Measurements from ENCODE around the gene NINL. TPM values are rescaled to one million over a fixed set of nuclear protein-coding genes. Genes with fewer than 3 reads are reported as not detected.

The NINL gene
- total and polyA plus RNA-seq, 2 of the 8 experiments (the other 6 are each of a cell fraction or from before 2014, with no cell fraction given) = 15.3 to 30.0 TPM

DNA sequence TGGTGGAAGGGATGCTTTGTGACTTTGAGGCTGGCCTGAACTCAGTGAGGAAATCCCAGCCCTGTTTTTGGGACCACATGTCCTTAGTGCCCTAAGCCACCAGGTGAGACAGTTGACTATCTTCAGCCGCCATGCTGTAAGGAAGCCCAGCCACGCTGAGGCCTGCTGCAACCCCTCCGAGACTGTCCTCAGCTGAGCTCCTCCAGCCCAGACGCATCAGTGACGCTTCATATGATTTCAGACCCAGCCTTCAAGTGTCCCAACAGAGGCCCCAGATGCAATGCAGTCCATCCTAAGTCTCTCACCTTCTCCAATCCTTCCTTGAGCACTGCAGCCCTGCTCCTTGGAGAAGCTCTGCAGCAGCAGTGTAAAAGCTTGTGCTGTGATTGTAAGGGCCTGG, 76.2 kb downstream of the NINL start (continued):
- TF ChIP-seq, protein P1, sequence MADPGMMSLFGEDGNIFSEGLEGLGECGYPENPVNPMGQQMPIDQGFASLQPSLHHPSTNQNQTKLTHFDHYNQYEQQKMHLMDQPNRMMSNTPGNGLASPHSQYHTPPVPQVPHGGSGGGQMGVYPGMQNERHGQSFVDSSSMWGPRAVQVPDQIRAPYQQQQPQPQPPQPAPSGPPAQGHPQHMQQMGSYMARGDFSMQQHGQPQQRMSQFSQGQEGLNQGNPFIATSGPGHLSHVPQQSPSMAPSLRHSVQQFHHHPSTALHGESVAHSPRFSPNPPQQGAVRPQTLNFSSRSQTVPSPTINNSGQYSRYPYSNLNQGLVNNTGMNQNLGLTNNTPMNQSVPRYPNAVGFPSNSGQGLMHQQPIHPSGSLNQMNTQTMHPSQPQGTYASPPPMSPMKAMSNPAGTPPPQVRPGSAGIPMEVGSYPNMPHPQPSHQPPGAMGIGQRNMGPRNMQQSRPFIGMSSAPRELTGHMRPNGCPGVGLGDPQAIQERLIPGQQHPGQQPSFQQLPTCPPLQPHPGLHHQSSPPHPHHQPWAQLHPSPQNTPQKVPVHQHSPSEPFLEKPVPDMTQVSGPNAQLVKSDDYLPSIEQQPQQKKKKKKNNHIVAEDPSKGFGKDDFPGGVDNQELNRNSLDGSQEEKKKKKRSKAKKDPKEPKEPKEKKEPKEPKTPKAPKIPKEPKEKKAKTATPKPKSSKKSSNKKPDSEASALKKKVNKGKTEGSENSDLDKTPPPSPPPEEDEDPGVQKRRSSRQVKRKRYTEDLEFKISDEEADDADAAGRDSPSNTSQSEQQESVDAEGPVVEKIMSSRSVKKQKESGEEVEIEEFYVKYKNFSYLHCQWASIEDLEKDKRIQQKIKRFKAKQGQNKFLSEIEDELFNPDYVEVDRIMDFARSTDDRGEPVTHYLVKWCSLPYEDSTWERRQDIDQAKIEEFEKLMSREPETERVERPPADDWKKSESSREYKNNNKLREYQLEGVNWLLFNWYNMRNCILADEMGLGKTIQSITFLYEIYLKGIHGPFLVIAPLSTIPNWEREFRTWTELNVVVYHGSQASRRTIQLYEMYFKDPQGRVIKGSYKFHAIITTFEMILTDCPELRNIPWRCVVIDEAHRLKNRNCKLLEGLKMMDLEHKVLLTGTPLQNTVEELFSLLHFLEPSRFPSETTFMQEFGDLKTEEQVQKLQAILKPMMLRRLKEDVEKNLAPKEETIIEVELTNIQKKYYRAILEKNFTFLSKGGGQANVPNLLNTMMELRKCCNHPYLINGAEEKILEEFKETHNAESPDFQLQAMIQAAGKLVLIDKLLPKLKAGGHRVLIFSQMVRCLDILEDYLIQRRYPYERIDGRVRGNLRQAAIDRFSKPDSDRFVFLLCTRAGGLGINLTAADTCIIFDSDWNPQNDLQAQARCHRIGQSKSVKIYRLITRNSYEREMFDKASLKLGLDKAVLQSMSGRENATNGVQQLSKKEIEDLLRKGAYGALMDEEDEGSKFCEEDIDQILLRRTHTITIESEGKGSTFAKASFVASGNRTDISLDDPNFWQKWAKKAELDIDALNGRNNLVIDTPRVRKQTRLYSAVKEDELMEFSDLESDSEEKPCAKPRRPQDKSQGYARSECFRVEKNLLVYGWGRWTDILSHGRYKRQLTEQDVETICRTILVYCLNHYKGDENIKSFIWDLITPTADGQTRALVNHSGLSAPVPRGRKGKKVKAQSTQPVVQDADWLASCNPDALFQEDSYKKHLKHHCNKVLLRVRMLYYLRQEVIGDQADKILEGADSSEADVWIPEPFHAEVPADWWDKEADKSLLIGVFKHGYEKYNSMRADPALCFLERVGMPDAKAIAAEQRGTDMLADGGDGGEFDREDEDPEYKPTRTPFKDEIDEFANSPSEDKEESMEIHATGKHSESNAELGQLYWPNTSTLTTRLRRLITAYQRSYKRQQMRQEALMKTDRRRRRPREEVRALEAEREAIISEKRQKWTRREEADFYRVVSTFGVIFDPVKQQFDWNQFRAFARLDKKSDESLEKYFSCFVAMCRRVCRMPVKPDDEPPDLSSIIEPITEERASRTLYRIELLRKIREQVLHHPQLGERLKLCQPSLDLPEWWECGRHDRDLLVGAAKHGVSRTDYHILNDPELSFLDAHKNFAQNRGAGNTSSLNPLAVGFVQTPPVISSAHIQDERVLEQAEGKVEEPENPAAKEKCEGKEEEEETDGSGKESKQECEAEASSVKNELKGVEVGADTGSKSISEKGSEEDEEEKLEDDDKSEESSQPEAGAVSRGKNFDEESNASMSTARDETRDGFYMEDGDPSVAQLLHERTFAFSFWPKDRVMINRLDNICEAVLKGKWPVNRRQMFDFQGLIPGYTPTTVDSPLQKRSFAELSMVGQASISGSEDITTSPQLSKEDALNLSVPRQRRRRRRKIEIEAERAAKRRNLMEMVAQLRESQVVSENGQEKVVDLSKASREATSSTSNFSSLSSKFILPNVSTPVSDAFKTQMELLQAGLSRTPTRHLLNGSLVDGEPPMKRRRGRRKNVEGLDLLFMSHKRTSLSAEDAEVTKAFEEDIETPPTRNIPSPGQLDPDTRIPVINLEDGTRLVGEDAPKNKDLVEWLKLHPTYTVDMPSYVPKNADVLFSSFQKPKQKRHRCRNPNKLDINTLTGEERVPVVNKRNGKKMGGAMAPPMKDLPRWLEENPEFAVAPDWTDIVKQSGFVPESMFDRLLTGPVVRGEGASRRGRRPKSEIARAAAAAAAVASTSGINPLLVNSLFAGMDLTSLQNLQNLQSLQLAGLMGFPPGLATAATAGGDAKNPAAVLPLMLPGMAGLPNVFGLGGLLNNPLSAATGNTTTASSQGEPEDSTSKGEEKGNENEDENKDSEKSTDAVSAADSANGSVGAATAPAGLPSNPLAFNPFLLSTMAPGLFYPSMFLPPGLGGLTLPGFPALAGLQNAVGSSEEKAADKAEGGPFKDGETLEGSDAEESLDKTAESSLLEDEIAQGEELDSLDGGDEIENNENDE (IDR thresholded peaks at IDR 0.05; ENCODE audit: insufficient replicate concordance, low read length) = no peak
- no peak for TF ChIP-seq CHD2 (IDR thresholded peaks at IDR 0.05; ENCODE audit: low read length)
